AG09309 (cell line): ENCODE results near the gene STX2.
"Not testable (repeated sequence)": the region's sequence is repeated elsewhere in the genome, so short reads cannot be mapped to it uniquely, and the experiment has no call there.

Experiments used
- DNase-seq: peaks from one replicate; pipeline ENCODE4 v3.0.0-alpha.2; 2010; ENCODE audit warnings: low read depth
- H3K4me3 ChIP-seq: 2 replicates; pipeline ENCODE4 v1.5.1; 2011; ENCODE audit warnings: mild to moderate bottlenecking, low read depth, low read length, moderate library complexity; ENCODE audit not compliant: control insufficient read depth
- CTCF ChIP-seq: IDR thresholded peaks from 2 replicates; pipeline ENCODE4 v1.5.1; 2011; ENCODE audit warnings: mild to moderate bottlenecking, low read depth, low read length, inconsistent platforms; ENCODE audit not compliant: insufficient read depth, control insufficient read depth; ENCODE audit errors: missing control alignments

Gene STX2

GRCh38 chr12:130754234-130754901 lies 84.7 kb downstream of the STX2 start:
- no peak overlapping the region for H3K4me3 ChIP-seq
- TF ChIP-seq CTCF: no peak
- DNase-seq: no peak

- TF ChIP-seq CTCF: no peak
- DNase-seq: no peak
Observed at GRCh38 chr12:130752692-130753230, 86.3 kb downstream of the STX2 start.

GRCh38 chr12:130752037-130752436 lies 87.0 kb downstream of the STX2 start:
- not testable (repeated sequence) for DNase-seq, H3K4me3 ChIP-seq

More at GRCh38 chr12:130752692-130753230, 86.3 kb downstream of the STX2 start:
- no peak overlapping the region for H3K4me3 ChIP-seq

GRCh38 chr12:130748786-130749185 lies 90.3 kb downstream of the STX2 start:
- DNase-seq: no peak
- no peak overlapping the region for H3K4me3 ChIP-seq
- TF ChIP-seq CTCF: no peak

GRCh38 chr12:130747867-130748740 lies 90.9 kb downstream of the STX2 start:
- peak; percentile 28 for DNase-seq
- H3K4me3 ChIP-seq: no peak overlapping the region
- TF ChIP-seq CTCF: peak; percentile 86

GRCh38 chr12:130746546-130746945 lies 92.5 kb downstream of the STX2 start:
- DNase-seq: no peak
- TF ChIP-seq CTCF: no peak
- H3K4me3 ChIP-seq: no peak overlapping the region

GRCh38 chr12:130745921-130746320 lies 93.1 kb downstream of the STX2 start:
- H3K4me3 ChIP-seq: no peak overlapping the region
- no peak for TF ChIP-seq CTCF
- DNase-seq: no peak
